Smooth muscle cell (in vitro differentiated cells): ENCODE data around the gene BRI3BP. TPM values are rescaled to one million over a fixed set of nuclear protein-coding genes. Genes with fewer than 3 reads are reported as not detected.

Source experiments
- DNase-seq: peaks from one replicate; lab custom pipeline; 2025; ENCODE audit not compliant: unreplicated experiment; lab: John Stamatoyannopoulos, UW
- H2AFZ ChIP-seq: fragments of 200-600 bp; sonication (generic); 2 replicates; pipeline ENCODE4 v1.6.0; 2016; ENCODE audit warnings: antibody characterized with exemption, low read depth, mild to moderate bottlenecking
- H3F3A ChIP-seq: fragments of 200-600 bp; sonication (generic); 2 replicates; pipeline ENCODE4 v1.6.0; 2017; ENCODE audit warnings: antibody characterized with exemption, low read depth
- H3K27ac ChIP-seq: fragments of 200-600 bp; sonication (generic); 2 replicates; pipeline ENCODE4 v1.5.1; 2016; ENCODE audit warnings: low read depth, mild to moderate bottlenecking
- H3K27me3 ChIP-seq: fragments of 200-600 bp; sonication (generic); 2 replicates; pipeline ENCODE4 v1.6.1; 2016; ENCODE audit warnings: low read depth, mild to moderate bottlenecking
- H3K36me3 ChIP-seq: fragments of 200-600 bp; sonication (generic); 2 replicates; pipeline ENCODE4 v1.5.1; 2016; ENCODE audit warnings: low read depth
- H3K4me1 ChIP-seq: fragments of 200-600 bp; sonication (generic); 2 replicates; pipeline ENCODE4 v1.5.1; 2016; ENCODE audit warnings: low read depth
- H3K4me2 ChIP-seq: fragments of 200-600 bp; sonication (generic); 2 replicates; pipeline ENCODE4 v1.6.0; 2016; ENCODE audit warnings: mild to moderate bottlenecking
- H3K4me3 ChIP-seq: fragments of 200-600 bp; sonication (generic); 2 replicates; pipeline ENCODE4 v1.5.1; 2016; ENCODE audit warnings: mild to moderate bottlenecking
- H3K79me2 ChIP-seq: fragments of 200-600 bp; sonication (generic); 2 replicates; pipeline ENCODE4 v1.6.0; 2016; ENCODE audit warnings: low read depth, mild to moderate bottlenecking
- H3K9ac ChIP-seq: fragments of 200-600 bp; sonication (generic); 2 replicates; pipeline ENCODE4 v1.6.0; 2016; ENCODE audit warnings: low read depth
- H3K9me3 ChIP-seq: fragments of 200-600 bp; sonication (generic); replicated peaks from 2 replicates; pipeline ENCODE4 v1.5.1; 2016; ENCODE audit warnings: low read depth
- H4K20me1 ChIP-seq: fragments of 200-600 bp; sonication (generic); 2 replicates; pipeline ENCODE4 v1.6.0; 2016; ENCODE audit warnings: low read depth
- CTCF ChIP-seq: fragments of 200-600 bp; sonication (generic); IDR thresholded peaks from 2 replicates; pipeline ENCODE4 v1.5.1; 2017; ENCODE audit warnings: borderline replicate concordance, mild to moderate bottlenecking, antibody characterized with exemption; ENCODE audit not compliant: insufficient read depth, poor library complexity, severe bottlenecking
- WGBS: methylation state at CpG from one replicate; pipeline ENCODE4 v1.1.7; 2016; ENCODE audit warnings: low lambda C conversion rate; 5-methylcytosine and 5-hydroxymethylcytosine counted together
- polyA plus RNA-seq: library from polyadenylated mRNA; unstranded; fragments of >200 nt; fragmentation: Nextera tagmentation; extraction: Ambion mirVana; gene quantifications from 2 replicates; pipeline ENCODE4 v1.2.1, GENCODE V29; 2016
- total RNA-seq: library from RNA; depleted of rRNA; stranded (reverse); fragments of >200 nt; gene quantifications from 2 replicates; pipeline ENCODE4 v1.2.3, GENCODE V29; 2014

BRI3BP gene
- total and polyA plus RNA-seq, 2 experiments from 2014 or later: 1.2 to 1.8 TPM

- Histone ChIP-seq H3K9ac (no peak overlapping the region), H2AFZ (no peak overlapping the region), H3K36me3 (no peaks in the 10 kb centered on the region), H4K20me1 (no peaks in the 10 kb centered on the region), H3K4me3 (no peak overlapping the region), H3K27ac (no peak overlapping the region), H3K4me2 (no peak overlapping the region), H3K9me3 (no peaks in the 10 kb centered on the region), H3K79me2 (no peaks in the 10 kb centered on the region), H3F3A (no peaks in the 10 kb centered on the region), H3K4me1 (no peaks in the 10 kb centered on the region), H3K27me3 (no peaks in the 10 kb centered on the region)
- DNase-seq: no peak
- no peak for TF ChIP-seq CTCF
- 94% methylated on average over 24 of the region's 24 CpGs for WGBS
Measured at GRCh38 chr12:125015680-125016310, 22.4 kb downstream of the BRI3BP start.

- H3K4me3 ChIP-seq: no peak overlapping the region
- DNase-seq: no peak
- no peaks in the 10 kb centered on the region for H3K27me3 ChIP-seq
- no peaks in the 10 kb centered on the region for H3F3A ChIP-seq
- no peak overlapping the region for H3K4me2 ChIP-seq
- no peaks in the 10 kb centered on the region for H3K79me2 ChIP-seq
- WGBS: 92% methylated on average over 9 of the region's 9 CpGs
- H3K9me3 ChIP-seq: no peaks in the 10 kb centered on the region
- H3K27ac ChIP-seq: no peak overlapping the region
- no peaks in the 10 kb centered on the region for H3K4me1 ChIP-seq
- H2AFZ ChIP-seq: no peak overlapping the region
- TF ChIP-seq CTCF: no peak
- no peaks in the 10 kb centered on the region for H4K20me1 ChIP-seq
- H3K9ac ChIP-seq: no peak overlapping the region
- no peaks in the 10 kb centered on the region for H3K36me3 ChIP-seq
Measured at GRCh38 chr12:125017801-125018200, 24.4 kb downstream of the BRI3BP start.

GRCh38 chr12:125018356-125018755 is 24.9 kb downstream of the BRI3BP start:
- H3K9me3 ChIP-seq: no peaks in the 10 kb centered on the region
- H3K79me2 ChIP-seq: no peaks in the 10 kb centered on the region
- no peak overlapping the region for H3K4me2 ChIP-seq
- no peak overlapping the region for H2AFZ ChIP-seq
- no peak for DNase-seq
- no peak overlapping the region for H3K4me3 ChIP-seq
- H4K20me1 ChIP-seq: no peaks in the 10 kb centered on the region
- H3F3A ChIP-seq: no peaks in the 10 kb centered on the region
- H3K27ac ChIP-seq: no peak overlapping the region
- no peaks in the 10 kb centered on the region for H3K4me1 ChIP-seq
- H3K27me3 ChIP-seq: no peaks in the 10 kb centered on the region
- TF ChIP-seq CTCF: no peak
- H3K9ac ChIP-seq: no peak overlapping the region
- 98% methylated on average over 11 of the region's 11 CpGs for WGBS
- no peaks in the 10 kb centered on the region for H3K36me3 ChIP-seq

- Histone ChIP-seq H3K9ac (no peak overlapping the region), H3K27me3 (no peaks in the 10 kb centered on the region), H2AFZ (no peak overlapping the region), H3K4me3 (no peak overlapping the region), H4K20me1 (no peaks in the 10 kb centered on the region), H3K4me1 (no peaks in the 10 kb centered on the region), H3K4me2 (no peak overlapping the region), H3K79me2 (no peaks in the 10 kb centered on the region), H3F3A (no peaks in the 10 kb centered on the region), H3K9me3 (no peaks in the 10 kb centered on the region), H3K36me3 (no peaks in the 10 kb centered on the region), H3K27ac (no peak overlapping the region)
- 96% methylated on average over 9 of the region's 9 CpGs for WGBS
- no peak for DNase-seq
- TF ChIP-seq CTCF: no peak
Measured at GRCh38 chr12:125021096-125021495, 27.7 kb downstream of the BRI3BP start.
